Dermis blood vessel endothelial cell (primary cell): ENCODE measurements around the gene MFSD6. TPM values are rescaled to one million over a fixed set of nuclear protein-coding genes. Genes with fewer than 3 reads are reported as not detected.

Source experiments
- DNase-seq: peaks from one replicate; pipeline ENCODE4 v3.0.0; 2010
- total RNA-seq: library from RNA; depleted of rRNA; stranded (reverse); fragments of >200 nt; gene quantifications from 2 replicates; pipeline ENCODE4 v1.2.3, GENCODE V29; 2014

Gene MFSD6
- total RNA-seq, 1 donor from 2014 or later, result 9.9 TPM

DNA sequence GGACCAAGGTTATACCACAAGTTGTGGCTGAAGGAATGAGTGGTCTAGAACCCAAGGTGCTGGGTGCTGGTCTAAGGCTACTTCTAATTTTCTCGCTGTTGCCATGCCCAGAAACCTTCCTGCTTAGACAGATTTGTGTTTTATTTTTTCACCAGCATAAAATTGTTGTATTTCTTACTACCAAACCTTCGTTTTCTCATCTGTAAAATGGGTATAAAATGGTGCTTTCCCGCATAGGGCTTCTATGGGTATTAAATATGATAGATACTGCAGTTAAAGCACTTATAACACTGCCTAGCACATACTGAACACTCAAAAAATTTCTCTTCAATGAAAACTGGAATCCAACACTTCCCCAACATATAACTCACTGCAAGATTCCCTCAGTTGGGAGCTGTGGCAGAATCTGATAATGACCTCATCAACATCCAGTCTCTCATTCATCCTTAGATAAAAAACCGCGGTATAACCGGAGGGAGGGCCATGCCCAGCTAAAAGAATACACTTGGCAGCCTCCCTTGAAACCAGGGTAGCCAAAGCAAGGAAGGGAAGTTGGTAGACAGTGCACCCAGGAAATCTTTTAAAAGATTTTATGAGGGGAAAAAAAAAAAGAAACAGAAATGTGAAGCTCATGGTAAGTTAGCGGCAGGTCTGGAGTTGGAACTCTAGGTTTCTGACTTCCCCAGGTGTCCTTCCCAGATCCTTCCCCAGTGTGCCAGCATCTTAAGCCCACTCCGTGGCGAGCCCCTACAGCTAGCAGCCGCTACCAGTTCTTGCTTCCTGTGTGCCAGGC lies 125.2 kb downstream of the MFSD6 start:
- DNase-seq, result peak; percentile 22

DNA sequence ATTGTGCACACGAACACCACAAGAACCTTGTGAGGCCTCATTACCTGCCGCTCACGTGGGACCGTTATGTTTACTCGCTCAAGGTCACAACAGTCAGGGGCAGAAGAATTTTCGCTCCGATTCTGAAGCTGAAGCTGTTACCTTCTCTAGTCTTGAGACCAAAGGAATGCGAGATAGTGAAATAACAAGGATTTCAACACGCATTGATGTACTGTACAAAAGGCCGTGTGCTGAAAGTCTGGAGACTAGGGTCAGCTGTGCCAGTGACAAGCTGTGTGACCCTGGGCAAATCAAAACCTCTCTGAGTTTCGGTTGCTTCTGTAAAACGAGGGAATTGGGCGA lies 125.8 kb downstream of the MFSD6 start:
- DNase-seq, result no peak

GRCh38 chr2:190534310-190535120 lies 126.4 kb downstream of the MFSD6 start, which contains the start of gene NEMP2:
TSS of gene NEMP2 (minus strand) at chr2:190534722. CDS start at chr2:190534655, 67 bp downstream.
- peak; percentile 76 for DNase-seq

- DNase-seq, result no peak
Observed at GRCh38 chr2:190535121-190535439, 126.9 kb downstream of the MFSD6 start.

DNA sequence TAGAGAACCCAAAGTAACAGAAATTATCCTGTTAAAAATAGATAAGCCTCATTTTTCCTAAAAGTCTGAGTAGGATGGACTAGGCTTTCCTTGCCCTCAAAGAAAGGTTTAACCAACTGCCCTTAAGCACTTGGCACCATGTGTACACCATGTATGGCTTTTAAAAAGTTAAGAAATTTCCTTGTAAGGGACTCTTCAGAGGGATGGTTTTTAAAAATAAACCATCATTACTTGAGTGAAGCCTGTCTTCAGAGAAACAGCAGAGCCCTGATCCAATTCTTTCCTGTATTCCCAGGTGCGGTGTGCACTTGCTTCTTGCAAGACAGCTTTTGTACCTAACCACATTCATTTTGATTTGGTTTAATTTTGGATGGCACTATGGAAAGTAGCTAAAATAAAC lies 127.4 kb downstream of the MFSD6 start:
- DNase-seq, result peak; percentile 19

- peak; percentile 26 for DNase-seq
Observed at GRCh38 chr2:190537765-190538164, 129.6 kb downstream of the MFSD6 start.

DNA sequence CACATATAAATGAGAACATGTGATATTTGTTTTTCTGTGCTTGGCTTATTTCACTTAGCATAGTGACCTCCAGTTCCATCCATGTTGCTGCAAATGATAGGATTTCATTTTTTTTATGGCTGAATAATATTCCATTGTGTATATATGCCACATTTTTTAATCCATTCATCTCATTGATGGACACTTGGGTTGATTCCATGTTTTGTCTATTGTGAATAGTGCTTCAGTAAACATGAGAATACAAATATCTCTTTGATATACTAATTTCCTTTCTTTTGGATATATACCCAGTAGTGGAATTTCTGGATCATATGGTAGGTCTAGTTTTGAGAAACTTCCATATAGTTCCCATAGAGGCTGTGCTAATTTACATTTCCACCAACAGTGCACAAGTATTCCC lies 130.0 kb downstream of the MFSD6 start:
- no peak for DNase-seq

- peak; percentile 26 for DNase-seq
Observed at GRCh38 chr2:190540048-190540447, 131.9 kb downstream of the MFSD6 start.

- DNase-seq, result no peak
Observed at GRCh38 chr2:190545093-190545492, 136.9 kb downstream of the MFSD6 start.

GRCh38 chr2:190545555-190546385 lies 137.6 kb downstream of the MFSD6 start:
- no peak for DNase-seq

GRCh38 chr2:190546734-190547133 lies 138.6 kb downstream of the MFSD6 start:
- DNase-seq, result no peak

- DNase-seq, result no peak
Observed at GRCh38 chr2:190547886-190548285, 139.7 kb downstream of the MFSD6 start.

DNA sequence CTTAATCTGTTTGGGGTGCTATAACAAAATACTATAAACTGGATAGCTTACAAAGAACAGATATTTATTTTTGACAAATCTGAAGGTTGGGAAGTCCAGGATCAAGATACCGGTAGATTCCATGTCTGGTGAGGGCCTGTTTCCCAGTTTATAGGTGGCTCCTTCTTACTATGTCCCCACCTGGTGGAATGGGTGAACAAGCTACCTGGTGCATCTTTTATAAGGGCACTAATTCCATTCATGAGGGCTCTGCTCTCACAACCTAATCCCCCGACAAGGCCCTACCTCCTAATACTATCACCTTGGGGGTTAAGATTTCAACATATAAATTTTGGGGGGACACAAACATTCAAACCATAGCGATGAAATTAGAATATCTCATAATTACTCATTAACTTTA lies 142.0 kb downstream of the MFSD6 start:
- DNase-seq, result no peak

Other genes starting within 250 kb of the MFSD6 start
- gene HIBCH, start 88.5 kb upstream of the MFSD6 start, total RNA-seq, result 22.6 and 26.2 TPM in 2 replicates
- gene INPP1, start 64.8 kb upstream of the MFSD6 start, total RNA-seq, result 14.5 and 26.9 TPM in 2 replicates
- 4.1 and 4.3 TPM in 2 replicates for gene NEMP2, start 126.4 kb downstream of the MFSD6 start, total RNA-seq
- gene NAB1, start 240.7 kb downstream of the MFSD6 start, total RNA-seq, result 38.8 and 64.2 TPM in 2 replicates